HG02678 (cell line): ENCODE results near the gene ABCB4.

Source experiments
- ATAC-seq: cut with Tn5 transposase; IDR thresholded peaks from one replicate; pipeline ENCODE4 v1.9.1; 2021; ENCODE audit warnings: mild to moderate bottlenecking, moderate library complexity; ENCODE audit not compliant: unreplicated experiment

ABCB4 gene

GRCh38 chr7:87427288-87427687 is 48.2 kb downstream of the ABCB4 start:
- no peak for ATAC-seq

GRCh38 chr7:87426160-87426559 is 49.3 kb downstream of the ABCB4 start:
- peak; percentile 79 for ATAC-seq

- no peak for ATAC-seq
Observed at GRCh38 chr7:87424075-87424474, 51.4 kb downstream of the ABCB4 start.

GRCh38 chr7:87420173-87420572 is 55.3 kb downstream of the ABCB4 start:
- ATAC-seq = no peak

GRCh38 chr7:87416682-87417587 is 58.5 kb downstream of the ABCB4 start:
- ATAC-seq = peak; percentile 90

- ATAC-seq = no peak
Observed at GRCh38 chr7:87414794-87415188, 60.7 kb downstream of the ABCB4 start.

- no peak for ATAC-seq
Observed at GRCh38 chr7:87413951-87414793, 61.3 kb downstream of the ABCB4 start.

GRCh38 chr7:87413029-87413428 is 62.5 kb downstream of the ABCB4 start:
- ATAC-seq = no peak

GRCh38 chr7:87411186-87411585 is 64.3 kb downstream of the ABCB4 start:
- ATAC-seq = no peak

GRCh38 chr7:87404674-87405073 is 70.8 kb downstream of the ABCB4 start:
- ATAC-seq = no peak

GRCh38 chr7:87398446-87398845 is 77.0 kb downstream of the ABCB4 start:
- ATAC-seq = no peak

GRCh38 chr7:87395442-87396020 is 79.9 kb downstream of the ABCB4 start:
- no peak for ATAC-seq

- ATAC-seq = no peak
Observed at GRCh38 chr7:87391020-87391701, 84.3 kb downstream of the ABCB4 start.

- no peak for ATAC-seq
Observed at GRCh38 chr7:87380905-87381304, 94.6 kb downstream of the ABCB4 start.

GRCh38 chr7:87375662-87376435 is 99.6 kb downstream of the ABCB4 start:
- ATAC-seq = no peak

- ATAC-seq = no peak
Observed at GRCh38 chr7:87370660-87371180, 104.8 kb downstream of the ABCB4 start.

- no peak for ATAC-seq
Observed at GRCh38 chr7:87369216-87369615, 106.3 kb downstream of the ABCB4 start.

- ATAC-seq = no peak
Observed at GRCh38 chr7:87364246-87364645, 111.2 kb downstream of the ABCB4 start.

GRCh38 chr7:87363342-87363741 is 112.1 kb downstream of the ABCB4 start:
- ATAC-seq = no peak

GRCh38 chr7:87361320-87361719 is 114.2 kb downstream of the ABCB4 start:
- no peak for ATAC-seq
